HepG2 (cell line): ENCODE data around the gene HYLS1. TPM values are rescaled to one million over a fixed set of nuclear protein-coding genes. Genes with fewer than 3 reads are reported as not detected.

Experiments
- ATF1 ChIP-seq: IDR thresholded peaks from 2 replicates; pipeline ENCODE4 v1.6.1; 2016; ENCODE audit warnings: mild to moderate bottlenecking, control low read depth
- E2F1 ChIP-seq: sonication (generic); formaldehyde crosslinking; IDR thresholded peaks from 2 replicates; pipeline ENCODE4 v1.5.0; 2020; ENCODE audit warnings: missing genetic modification reagents
- GATAD1 ChIP-seq: IDR thresholded peaks from 2 replicates; pipeline ENCODE4 v1.6.1; 2016; ENCODE audit warnings: missing genetic modification reagents, missing compliant biosample characterization
- IKZF4 ChIP-seq: sonication (generic); formaldehyde crosslinking; IDR thresholded peaks from 2 replicates; pipeline ENCODE4 v1.5.1; 2020; ENCODE audit warnings: borderline replicate concordance, mild to moderate bottlenecking, low read depth, missing genetic modification reagents; ENCODE audit errors: not compliant biosample characterization
- KDM3A ChIP-seq: IDR thresholded peaks from 2 replicates; pipeline ENCODE4 v1.6.1; 2018; ENCODE audit warnings: low read depth, missing compliant biosample characterization
- PATZ1 ChIP-seq: sonication (generic); formaldehyde crosslinking; IDR thresholded peaks from 2 replicates; pipeline ENCODE4 v1.4.0; 2020; ENCODE audit warnings: missing genetic modification reagents
- SALL2 ChIP-seq: sonication (generic); formaldehyde crosslinking; IDR thresholded peaks from 2 replicates; pipeline ENCODE4 v1.8.1; 2023; ENCODE audit warnings: mild to moderate bottlenecking, missing genetic modification reagents, inconsistent platforms
- U2AF2 ChIP-seq: fragments of 200-400 bp; formaldehyde crosslinking; IDR thresholded peaks from 2 replicates; pipeline ENCODE4 v1.6.1; 2017; ENCODE audit warnings: low read depth, mild to moderate bottlenecking, low read length
- ZFYVE20 ChIP-seq: sonication (generic); formaldehyde crosslinking; IDR thresholded peaks from 2 replicates; pipeline ENCODE4 v1.8.0; 2023; ENCODE audit warnings: low read depth, mild to moderate bottlenecking, moderate library complexity, missing genetic modification reagents, borderline replicate concordance
- ZNF12 ChIP-seq: sonication (generic); formaldehyde crosslinking; IDR thresholded peaks from 2 replicates; pipeline ENCODE4 v1.5.0; 2020; ENCODE audit warnings: missing genetic modification reagents
- ZNF121 ChIP-seq: sonication (generic); formaldehyde crosslinking; IDR thresholded peaks from 2 replicates; pipeline ENCODE4 v1.5.0; 2020; ENCODE audit warnings: mild to moderate bottlenecking, missing genetic modification reagents
- ZNF142 ChIP-seq: sonication (generic); formaldehyde crosslinking; IDR thresholded peaks from 2 replicates; pipeline ENCODE4 v1.4.0; 2020; ENCODE audit warnings: missing genetic modification reagents
- ZNF724P ChIP-seq: sonication (generic); formaldehyde crosslinking; IDR thresholded peaks from 2 replicates; pipeline ENCODE4 v1.8.0; 2022; ENCODE audit warnings: missing genetic modification reagents, borderline replicate concordance
- polyA plus RNA-seq, 8 experiments: library from polyadenylated mRNA; depleted of rRNA in 3 of 8; stranded (reverse) in 7 of 8; unstranded in 1 of 8; fragments of >200 nt; fragmentation: Illumina TruSeq in 4 of 8; extraction: Trizol in 4 of 8; gene quantifications; 2 replicates each; pipeline versions ENCODE4 v1.2.1 to v1.2.3, GENCODE V29; 2011 to 2016; ENCODE audit warnings: low read depth in 4 of 8, missing spikeins in 1 of 8, mixed read lengths in 1 of 8; ENCODE audit not compliant: insufficient read depth in 1 of 8
- total RNA-seq, 5 experiments: library from RNA; depleted of rRNA; stranded (reverse); fragments of >200 nt; fragmentation: Illumina TruSeq; extraction: Trizol; gene quantifications; 2 replicates each; pipeline ENCODE4 v1.2.3, GENCODE V29; 2016; ENCODE audit warnings: low read depth in 1 of 5
- TF ChIP-seq, protein P1 (sequence below): sonication (generic); formaldehyde crosslinking; IDR thresholded peaks from 2 replicates; pipeline ENCODE4 v1.4.0; 2020; ENCODE audit warnings: mild to moderate bottlenecking, missing genetic modification reagents
- TF ChIP-seq, protein P2 (sequence below): sonication (generic); formaldehyde crosslinking; IDR thresholded peaks from 2 replicates; pipeline ENCODE4 v1.8.0; 2022; ENCODE audit warnings: missing genetic modification reagents, low read depth, mild to moderate bottlenecking, borderline replicate concordance
- TF ChIP-seq, protein P3 (sequence below): sonication (generic); formaldehyde crosslinking; IDR thresholded peaks from 2 replicates; pipeline ENCODE4 v1.8.1; 2023; ENCODE audit warnings: mild to moderate bottlenecking, moderate library complexity, missing genetic modification reagents
- TF ChIP-seq, protein P4 (sequence below): sonication (generic); formaldehyde crosslinking; IDR thresholded peaks from 2 replicates; pipeline ENCODE4 v1.4.0; 2020; ENCODE audit warnings: missing genetic modification reagents

Gene HYLS1
- total and polyA plus RNA-seq, 2 of the 13 experiments (the other 11 are each of a cell fraction or from before 2014, with no cell fraction given): 1.3 to 3.8 TPM

DNA sequence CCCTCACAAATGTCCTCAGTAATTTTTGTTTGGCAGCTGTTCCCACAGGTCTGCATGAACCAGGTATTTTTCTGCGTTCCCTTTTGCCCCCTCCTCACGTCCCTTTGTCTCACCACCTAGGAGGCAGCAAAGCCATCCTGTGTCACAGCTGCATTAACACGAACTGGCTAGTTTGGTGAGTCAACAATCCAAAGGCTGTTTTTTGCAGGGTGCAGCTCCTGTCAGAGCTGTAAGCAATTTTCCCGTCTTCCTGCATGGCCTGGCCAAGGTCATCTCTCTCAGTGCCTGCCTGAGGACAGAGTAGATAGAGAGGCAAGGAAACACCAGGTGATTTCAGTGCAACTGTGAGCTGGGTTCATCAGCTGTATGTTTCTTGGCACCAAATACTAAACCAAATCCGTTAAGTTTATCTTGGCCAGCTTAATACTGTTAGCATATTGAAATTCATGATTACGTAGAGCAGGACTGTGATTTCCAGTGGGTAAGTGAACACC lies 37.8 kb downstream of the HYLS1 start (continued):
- peak; percentile 52; the same call in 1 of the 2 replicates for TF ChIP-seq PATZ1 (CRISPR knock-in tag)
- TF ChIP-seq, protein P1, sequence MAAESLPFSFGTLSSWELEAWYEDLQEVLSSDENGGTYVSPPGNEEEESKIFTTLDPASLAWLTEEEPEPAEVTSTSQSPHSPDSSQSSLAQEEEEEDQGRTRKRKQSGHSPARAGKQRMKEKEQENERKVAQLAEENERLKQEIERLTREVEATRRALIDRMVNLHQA (CRISPR knock-in tag): no peak
- TF ChIP-seq ZFYVE20 (CRISPR knock-in tag): no peak
- no peak for TF ChIP-seq ZNF724P (CRISPR knock-in tag)
- TF ChIP-seq ZNF142 (CRISPR knock-in tag): no peak
- TF ChIP-seq ZNF121 (CRISPR knock-in tag): no peak
- TF ChIP-seq SALL2: no peak
- TF ChIP-seq IKZF4 (CRISPR knock-in tag): no peak
- TF ChIP-seq ZNF12: 0 out of 2 replicates have a peak, but pooled peaks have one; percentile 69
- TF ChIP-seq, protein P2, sequence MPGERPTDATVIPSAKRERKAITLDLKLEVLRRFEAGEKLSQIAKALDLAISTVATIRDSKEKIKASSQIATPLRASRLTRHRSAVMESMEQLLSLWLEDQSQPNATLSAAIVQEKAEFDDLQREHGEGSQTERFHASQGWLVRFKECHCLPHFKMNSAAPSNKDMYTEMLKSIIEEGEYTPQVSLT (CRISPR knock-in tag): no peak
- TF ChIP-seq E2F1 (CRISPR knock-in tag): no peak
- no peak for TF ChIP-seq ATF1
- TF ChIP-seq, protein P3, sequence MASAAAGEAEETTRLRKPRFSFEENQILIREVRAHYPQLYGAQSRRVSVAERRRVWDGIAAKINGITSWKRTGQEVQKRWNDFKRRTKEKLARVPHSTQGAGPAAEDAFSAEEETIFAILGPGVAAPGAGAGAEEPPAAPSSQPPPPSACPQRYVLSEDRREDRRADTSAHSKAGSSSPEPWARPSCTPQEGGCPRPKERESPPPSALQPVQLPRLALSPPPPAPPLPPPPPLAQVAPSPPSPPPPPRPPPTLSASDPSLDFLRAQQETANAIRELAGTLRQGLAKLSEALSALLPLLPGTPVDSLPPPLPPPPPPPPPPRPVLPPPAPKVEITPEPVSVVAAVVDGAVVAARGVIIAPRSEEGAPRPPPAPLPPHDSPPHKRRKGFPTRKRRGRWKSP (CRISPR knock-in tag): no peak
- TF ChIP-seq U2AF2: no peak
- TF ChIP-seq KDM3A (CRISPR knock-in tag): no peak
- TF ChIP-seq GATAD1 (CRISPR knock-in tag): no peak; the same call in 1 of the 2 replicates
- TF ChIP-seq, protein P4, sequence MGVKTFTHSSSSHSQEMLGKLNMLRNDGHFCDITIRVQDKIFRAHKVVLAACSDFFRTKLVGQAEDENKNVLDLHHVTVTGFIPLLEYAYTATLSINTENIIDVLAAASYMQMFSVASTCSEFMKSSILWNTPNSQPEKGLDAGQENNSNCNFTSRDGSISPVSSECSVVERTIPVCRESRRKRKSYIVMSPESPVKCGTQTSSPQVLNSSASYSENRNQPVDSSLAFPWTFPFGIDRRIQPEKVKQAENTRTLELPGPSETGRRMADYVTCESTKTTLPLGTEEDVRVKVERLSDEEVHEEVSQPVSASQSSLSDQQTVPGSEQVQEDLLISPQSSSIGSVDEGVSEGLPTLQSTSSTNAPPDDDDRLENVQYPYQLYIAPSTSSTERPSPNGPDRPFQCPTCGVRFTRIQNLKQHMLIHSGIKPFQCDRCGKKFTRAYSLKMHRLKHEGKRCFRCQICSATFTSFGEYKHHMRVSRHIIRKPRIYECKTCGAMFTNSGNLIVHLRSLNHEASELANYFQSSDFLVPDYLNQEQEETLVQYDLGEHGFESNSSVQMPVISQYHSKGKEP (CRISPR knock-in tag): no peak
